HG02798 (cell line): ENCODE measurements around the gene CDK7.

Experiments
- ATAC-seq: cut with Tn5 transposase; IDR thresholded peaks from one replicate; pipeline ENCODE4 v1.9.1; 2021; ENCODE audit warnings: mild to moderate bottlenecking; ENCODE audit not compliant: unreplicated experiment, poor library complexity

Gene CDK7

DNA sequence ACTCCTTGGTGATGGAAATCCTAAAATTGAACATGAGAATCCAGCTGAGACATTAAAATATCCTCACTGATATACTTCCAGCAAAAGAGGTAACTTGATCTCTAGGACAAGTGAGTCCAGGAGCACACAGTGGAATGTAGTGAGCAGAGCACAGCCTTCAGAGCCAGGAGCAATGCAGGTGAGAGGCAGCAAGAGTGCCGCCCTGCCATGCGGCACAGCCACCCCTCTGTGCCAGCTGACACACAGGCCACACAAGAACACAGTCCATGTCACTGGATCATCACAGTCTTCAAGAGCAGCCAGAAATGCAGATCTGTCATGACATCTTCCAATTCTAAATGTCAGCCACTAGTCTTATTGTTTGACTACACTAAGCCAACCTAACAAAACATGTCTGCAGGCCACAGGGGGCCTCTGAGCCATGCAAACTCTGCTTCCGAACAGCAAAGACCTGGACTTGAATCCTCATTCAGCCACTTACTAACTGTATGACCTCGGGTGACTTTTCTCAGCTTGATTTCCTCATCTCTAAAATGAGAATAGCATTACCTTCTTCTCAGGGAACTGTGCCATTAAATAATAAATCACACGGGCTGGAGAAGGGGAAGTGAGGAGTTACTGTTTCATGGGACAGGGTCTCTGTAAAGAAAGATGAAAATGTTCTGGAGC is 50.9 kb downstream of the CDK7 start:
- ATAC-seq: no peak

DNA sequence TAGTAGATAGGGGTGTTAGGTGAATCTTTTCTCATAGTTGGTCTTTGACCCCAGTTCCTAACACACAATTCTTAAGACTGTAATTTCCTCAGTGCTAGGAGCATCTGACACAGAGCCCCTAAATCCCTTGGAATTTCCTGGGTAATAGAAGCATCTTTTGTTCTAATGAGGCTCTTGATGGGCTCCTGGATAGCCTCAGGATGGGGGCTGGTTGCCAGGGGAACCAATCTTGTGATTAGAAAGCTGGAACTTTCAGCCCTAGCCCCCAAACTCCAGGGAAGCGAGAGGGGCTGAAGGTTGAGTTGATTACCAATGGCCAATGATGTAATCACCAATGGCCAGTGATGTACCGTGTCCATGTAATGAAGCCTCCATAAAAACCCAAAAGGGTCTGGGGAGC is 53.4 kb downstream of the CDK7 start:
- no peak for ATAC-seq

DNA sequence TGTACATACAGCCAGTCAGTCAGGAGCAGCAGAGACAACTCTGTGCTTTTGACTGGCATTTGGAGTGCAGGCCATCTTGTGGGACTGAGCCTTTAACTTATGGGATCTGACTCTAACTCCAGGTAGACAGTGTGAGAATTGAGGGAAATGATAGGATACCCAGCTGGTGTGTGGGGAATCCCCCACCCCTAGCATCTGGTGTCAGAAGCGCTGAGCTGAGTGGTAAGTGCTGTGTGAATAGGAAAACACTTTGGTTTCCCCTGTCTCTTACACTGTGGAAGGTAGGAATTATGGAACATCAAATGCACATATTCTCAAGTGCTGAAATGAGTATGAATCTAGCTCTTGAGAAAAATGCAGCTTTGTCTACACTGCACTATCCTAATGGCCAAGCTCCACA is 54.0 kb downstream of the CDK7 start:
- ATAC-seq: no peak

DNA sequence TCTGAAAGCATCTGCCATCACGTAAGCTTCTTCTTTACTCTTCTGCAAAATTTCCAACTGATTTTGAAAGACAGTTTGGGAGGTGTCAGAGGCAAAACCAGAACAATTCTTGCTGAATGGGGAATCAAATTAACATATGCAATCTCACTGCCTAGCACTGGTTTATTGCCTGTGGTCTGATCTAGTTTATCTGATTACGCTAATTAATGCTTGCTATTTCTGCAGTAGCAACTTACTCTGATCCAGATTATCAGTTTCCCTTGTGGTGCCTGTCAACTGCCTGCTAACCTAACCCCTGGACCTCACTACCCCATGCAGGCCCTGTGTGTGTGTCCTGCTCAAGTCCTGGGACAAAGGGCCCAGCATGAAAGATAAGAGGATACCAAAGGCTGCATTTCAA is 57.6 kb downstream of the CDK7 start:
- ATAC-seq: no peak

DNA sequence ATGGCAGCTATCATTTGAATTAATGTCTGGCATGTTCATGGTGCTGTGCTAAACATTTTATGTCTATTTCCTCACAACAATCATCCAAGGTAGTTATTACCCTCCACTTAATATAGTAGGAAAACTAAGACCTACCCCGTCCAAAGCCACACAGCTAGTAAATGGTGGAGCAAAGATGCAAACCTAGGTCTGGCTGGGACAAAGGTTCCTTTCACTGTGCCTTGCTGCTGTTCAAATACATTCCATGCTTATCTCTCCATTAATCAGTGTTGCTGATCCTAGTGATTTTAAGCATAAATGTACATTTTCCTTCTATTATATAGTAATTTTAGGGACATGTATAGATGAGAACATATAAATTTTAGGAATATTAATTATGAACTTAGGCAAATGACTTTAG is 59.2 kb downstream of the CDK7 start:
- no peak for ATAC-seq

DNA sequence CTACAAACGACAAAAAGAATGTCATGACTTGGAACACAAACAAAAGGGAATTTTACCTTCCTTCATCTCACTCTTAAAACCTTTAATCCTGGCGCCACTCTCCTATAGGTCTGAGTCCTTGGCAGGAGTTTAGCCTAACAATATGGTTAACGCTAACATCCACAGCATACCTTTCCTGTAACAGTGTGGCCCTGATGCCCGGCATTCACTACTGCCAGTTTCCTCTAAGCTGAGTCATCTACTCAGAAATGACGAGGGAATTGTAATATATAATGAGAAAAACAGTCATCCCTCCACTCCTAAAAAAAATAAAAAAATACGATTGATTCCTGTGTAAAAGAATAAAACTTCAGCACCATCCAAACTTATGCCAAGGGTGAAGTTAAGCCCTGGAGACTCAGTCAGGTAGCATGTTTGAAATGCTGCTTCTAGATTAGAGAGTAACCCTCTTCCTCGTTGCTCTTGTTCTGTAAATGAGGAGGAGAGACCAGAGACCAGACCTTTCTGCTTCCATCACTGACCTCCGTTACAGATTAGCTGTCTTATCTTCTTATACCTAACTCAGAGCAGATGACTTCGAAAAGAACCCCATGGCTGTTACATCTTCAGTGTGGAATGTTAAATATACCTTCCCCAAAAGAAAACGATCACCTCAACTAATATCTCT is 60.5 kb downstream of the CDK7 start:
- no peak for ATAC-seq

DNA sequence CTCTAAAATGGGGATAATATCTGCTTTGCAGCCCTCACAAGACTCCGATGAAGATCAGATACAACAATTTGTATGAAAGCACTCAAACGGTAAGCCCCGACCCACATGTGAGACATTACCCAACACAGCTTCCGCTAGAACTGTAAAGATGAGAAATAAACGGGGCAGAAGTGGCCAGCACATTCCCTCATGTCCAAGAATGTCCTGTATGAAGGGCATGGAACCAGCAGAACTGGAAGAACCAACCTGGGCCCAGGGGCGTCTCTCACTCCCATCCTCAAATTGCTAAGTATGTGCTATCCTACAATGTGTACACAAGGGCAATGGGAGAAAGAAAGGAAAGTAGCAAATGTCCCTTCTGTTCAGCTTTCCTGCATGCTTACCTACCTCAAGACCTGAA is 64.9 kb downstream of the CDK7 start:
- no peak for ATAC-seq

DNA sequence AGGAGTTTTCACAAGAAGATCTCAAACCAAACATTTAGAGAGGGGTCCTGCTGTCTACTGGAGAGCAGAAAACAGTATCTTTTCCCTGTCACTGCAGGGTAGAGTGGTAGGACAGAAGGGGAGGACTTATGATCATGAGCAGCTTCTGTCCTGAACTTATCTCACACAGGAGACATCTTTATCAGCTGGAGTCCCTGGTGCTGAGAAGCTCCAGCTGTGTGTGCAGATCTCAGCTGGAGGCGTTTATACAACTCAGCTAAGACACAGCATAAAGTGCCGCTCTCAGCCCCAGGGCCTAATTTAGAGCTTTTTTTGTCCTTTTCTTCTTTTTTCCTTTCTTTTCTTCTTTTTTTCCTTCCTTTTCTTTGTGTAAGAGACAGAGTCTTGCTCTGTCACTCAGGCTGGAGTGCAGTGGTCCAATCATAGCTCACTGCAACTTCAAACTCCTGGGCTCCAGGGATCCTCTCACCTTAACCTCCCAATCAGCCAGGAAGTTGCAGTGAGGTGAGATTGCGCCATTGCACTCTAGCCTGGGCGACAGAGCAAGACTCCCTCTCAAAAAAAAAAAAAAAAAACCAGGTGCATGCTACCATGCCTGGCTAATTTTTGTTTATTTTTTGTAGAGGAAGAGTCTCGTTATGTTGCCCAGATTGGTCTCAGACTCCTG is 66.0 kb downstream of the CDK7 start:
- ATAC-seq: no peak

DNA sequence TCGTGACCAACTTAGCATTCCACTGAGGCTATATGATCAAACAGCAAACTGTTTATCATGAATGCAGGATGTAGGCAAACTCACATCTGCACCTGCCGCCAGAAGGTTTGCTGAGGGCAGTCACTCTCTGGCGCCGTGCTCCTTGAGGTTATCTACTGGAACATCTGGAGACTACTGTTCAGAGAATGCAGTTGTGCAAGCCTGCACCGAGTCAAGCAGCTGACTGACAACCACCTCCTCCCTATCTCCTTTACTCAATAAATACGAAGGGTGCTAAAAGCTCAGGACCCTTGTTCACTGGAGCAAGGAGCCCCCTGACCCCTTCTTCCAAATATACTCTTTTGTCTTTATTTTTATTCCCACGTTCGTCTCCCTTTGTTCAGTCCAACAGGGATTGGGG is 70.8 kb downstream of the CDK7 start:
- no peak for ATAC-seq

DNA sequence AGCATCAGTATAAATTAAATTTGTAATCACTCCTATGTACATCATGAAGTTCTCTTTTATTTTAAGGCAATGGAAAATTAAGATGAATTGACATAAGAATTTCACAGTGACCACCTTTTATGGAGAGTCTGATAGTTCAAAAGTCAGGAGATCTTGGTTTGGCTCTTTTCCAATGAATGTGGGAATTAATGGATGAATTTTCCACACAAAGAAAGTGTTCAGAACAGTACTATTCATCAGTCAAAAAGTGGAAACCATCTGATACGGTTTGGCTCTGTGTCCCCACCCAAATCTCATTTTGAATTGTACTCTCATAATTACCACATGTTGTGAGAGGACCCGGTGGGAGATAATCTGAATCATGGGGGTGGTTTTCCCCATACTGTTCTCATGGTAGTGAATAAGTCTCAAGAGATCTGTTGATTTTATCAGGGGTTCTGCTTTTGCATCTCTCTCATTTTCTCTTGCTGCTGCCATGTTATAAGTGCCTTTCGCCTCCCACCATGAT is 73.4 kb downstream of the CDK7 start:
- no peak for ATAC-seq

DNA sequence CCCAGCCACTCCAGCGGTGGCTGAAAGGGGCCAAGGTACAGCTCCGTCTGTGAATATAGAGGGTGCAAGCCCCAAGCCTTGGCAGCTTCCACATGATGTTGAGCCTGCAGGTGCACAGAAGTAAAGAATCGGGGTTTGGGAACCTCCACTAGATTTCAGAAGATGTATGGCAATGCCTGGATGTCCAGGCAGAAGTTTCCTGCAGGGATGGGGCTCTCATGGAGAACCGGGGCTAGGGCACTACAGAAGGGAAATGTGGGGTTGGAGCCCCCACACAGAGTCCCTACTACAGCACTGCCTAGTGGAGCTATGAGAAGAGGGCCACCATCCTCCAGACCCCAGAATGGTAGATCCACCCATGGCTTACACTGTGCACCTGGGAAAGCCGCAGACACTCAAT is 74.7 kb downstream of the CDK7 start:
- no peak for ATAC-seq

DNA sequence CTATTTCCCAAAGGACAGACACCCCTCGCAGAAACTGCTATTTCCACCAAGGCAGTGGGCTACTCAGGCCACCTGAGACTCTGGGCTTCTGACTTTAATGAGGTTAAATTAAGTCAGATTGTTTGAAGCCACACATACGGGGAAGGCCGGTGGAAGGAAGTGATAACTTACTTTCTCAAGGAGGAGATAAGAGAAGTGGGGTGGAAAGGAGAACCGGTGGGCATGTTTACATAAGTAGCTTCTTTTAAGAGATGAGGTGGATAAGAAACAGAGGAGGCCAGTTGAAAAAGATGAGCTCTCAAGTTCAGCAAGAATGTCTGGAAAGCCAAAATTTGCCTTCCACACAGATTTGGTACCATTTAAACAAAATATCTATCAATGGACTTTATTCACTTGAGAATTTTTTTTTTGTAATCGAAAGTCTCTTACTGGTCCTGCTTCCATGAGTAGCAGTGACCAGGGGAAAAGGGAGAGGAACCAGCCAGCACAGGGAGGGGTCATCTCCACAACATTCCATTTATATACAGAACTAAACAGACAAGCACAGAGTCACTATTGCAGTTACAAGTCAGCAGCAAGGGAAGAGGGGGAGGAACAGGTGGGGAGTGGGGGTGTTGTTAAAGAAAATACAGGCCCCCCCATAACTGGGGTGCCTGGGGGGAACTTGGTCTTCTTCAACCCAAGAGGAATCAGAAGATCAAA is 77.9 kb downstream of the CDK7 start:
- no peak for ATAC-seq

DNA sequence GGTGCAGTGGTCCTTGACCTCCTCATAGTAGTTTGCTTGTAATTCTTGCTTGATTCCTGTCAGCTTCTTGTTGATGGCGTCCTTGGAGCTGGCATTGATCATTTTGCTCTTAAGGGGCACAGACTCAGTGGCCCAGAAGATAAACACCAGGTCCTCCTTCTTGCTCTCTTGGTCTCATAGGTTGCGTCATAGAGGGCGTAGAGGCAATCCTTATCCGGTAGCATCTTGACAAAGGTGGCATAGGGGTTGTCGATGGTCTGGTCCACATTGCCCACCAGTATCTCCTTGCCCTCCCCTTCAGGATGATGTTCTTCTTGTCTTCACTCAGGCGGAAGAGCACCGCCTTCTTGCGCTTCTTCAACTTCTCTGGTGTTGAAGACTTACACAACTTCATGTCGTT is 78.7 kb downstream of the CDK7 start:
- ATAC-seq: no peak

DNA sequence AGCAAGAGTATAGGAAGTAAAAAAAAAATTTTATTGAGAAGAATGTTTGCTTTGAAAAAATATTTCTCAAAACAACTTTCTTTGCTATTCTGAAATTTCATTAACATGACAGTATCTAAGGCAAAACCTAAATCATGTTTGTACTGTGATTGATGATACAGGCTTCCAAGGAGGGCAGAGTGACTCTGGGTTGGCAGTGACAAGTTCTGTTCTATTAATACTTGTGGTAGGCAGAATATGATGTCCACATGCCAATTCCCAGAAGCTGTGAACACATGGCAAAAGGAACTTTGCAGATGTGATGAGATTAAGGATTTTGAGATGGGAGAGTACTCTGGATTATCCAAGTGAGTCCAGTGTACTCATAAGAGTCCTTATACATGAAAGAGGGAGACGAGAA is 81.3 kb downstream of the CDK7 start:
- no peak for ATAC-seq

DNA sequence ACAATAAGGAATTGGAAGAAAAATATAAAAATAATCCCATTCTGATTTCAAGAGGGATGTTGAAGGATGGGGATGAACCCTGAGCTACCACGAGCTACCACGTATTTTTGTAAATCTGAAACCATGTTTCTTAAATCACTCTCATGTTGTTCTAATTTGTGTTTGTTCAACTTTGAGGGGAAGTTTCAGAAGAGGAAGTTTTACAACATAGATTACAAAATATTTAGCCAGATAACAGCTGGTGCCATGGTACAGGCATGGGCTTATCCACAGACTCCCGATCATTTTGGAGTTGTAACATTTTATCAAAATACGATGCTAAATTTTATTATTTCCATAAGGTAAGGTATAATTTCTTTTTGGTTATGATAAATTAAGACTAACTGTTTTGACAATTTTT is 82.7 kb downstream of the CDK7 start:
- ATAC-seq: no peak

DNA sequence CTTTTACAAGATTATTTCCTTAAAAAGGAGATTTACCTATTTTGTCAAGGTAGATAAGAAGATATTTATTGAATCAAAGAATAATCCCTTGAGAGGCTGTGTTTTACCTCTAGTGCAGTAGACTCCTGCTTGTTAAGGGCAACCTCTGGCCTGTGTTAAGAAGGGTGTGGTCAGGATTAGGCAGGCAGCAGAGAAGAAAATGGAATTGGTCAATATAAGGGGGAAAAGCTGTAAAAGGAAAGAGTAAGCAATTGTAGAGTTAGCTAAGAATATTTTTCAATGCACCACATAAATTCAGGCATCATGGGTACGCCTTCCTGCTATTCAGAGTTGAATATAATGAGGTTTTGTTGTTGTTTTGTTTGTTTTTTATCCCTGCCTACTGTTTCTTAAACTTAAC is 91.7 kb downstream of the CDK7 start:
- no peak for ATAC-seq
